Upper lobe of right lung (tissue), 1 donor: ENCODE measurements around the gene MFAP2. TPM values are rescaled to one million over a fixed set of nuclear protein-coding genes. Genes with fewer than 3 reads are reported as not detected.

Source experiments
- ATAC-seq: fragments of 200-7000 bp; cut with Tn5 transposase; one replicate; pipeline ENCODE4 v1.9.1; 2020; ENCODE audit warnings: mild to moderate bottlenecking, moderate library complexity
- DNase-seq: peaks from one replicate; pipeline ENCODE4 v3.0.0-alpha.2; 2020
- H3K27ac ChIP-seq: fragments of 200-600 bp; one replicate; pipeline ENCODE4 v1.8.0; 2022
- H3K27me3 ChIP-seq: fragments of 200-600 bp; one replicate; pipeline ENCODE4 v1.8.0; 2022; ENCODE audit warnings: mild to moderate bottlenecking
- H3K36me3 ChIP-seq: fragments of 200-600 bp; one replicate; pipeline ENCODE4 v1.8.0; 2022
- H3K4me1 ChIP-seq: fragments of 200-600 bp; one replicate; pipeline ENCODE4 v1.8.0; 2022
- H3K4me3 ChIP-seq: fragments of 200-600 bp; one replicate; pipeline ENCODE4 v1.8.0; 2022; ENCODE audit warnings: mild to moderate bottlenecking
- H3K9me3 ChIP-seq: fragments of 200-600 bp; one replicate; pipeline ENCODE4 v1.8.0; 2022
- CTCF ChIP-seq: fragments of 200-600 bp; IDR thresholded peaks from one replicate; pipeline ENCODE4 v1.8.0; 2022; ENCODE audit warnings: antibody characterized with exemption
- intact Hi-C: fragments of 100-400 bp; cut with DNase I; formaldehyde crosslinking; loops from one replicate; pipeline ENCODE4 v1.11.0; 2022
- total RNA-seq: library from RNA; stranded (reverse); fragmentation: NEBNext Ultra II Directional; extraction: Animal tissue kit (Norgen Biotek cat#: 25700); gene quantifications from one replicate; pipeline ENCODE4 v1.2.1, GENCODE V29; 2021
- donor health status: DM: no; HTN: yes; CAD: no; lungs with severe emphysema.

The MFAP2 gene
- total RNA-seq, 1 donor from 2014 or later = 14.8 TPM

DNA sequence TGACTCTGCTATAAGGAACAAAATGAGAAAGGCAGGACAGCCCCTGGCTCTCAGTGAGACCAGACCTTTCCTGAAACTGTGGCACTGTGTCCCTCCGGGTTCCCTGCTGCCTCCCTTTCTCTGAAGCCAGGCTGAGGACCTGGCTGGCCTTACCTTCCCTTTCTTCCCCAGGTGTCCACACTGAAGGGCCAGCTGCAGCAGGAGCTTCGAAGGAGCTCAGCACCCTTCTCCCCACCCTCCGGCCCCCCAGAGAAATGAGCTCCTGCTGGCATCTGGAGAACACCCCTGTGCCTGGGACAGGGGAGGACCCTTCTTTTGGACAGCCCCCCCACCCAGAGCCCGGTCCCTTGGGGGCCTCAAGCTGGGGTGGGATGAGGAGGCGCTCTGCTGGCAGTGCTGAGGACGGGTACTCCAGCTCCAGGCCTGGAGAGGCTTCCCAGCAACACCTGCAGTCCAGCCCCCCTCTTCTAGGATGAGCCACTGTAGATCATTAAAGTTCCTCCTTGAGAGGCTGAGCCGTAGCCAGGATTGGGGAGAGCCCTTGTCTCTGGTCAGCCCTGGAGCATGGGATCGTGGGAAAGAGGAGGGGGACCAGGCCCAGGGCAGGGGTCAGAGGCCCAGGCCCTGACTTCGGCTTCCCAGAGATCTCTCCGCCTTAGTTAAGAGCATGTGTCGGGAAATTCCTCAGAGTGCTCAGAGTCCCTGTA is 8.1 kb downstream of the MFAP2 start:
- TF ChIP-seq CTCF = no peak
- peaks cover 4% of the 10 kb centered on the region for H3K4me1 ChIP-seq
- H3K27ac ChIP-seq = no peak overlapping the region
- H3K36me3 ChIP-seq = peaks cover 5% of the 10 kb centered on the region
- no peaks in the 10 kb centered on the region for H3K27me3 ChIP-seq
- no peak for DNase-seq
- H3K9me3 ChIP-seq = no peaks in the 10 kb centered on the region
- H3K4me3 ChIP-seq = no peak overlapping the region
- ATAC-seq = no peak
- intact Hi-C loops = no loop called here

GRCh38 chr1:16971341-16972188 is 8.9 kb downstream of the MFAP2 start:
- TF ChIP-seq CTCF = no peak
- ATAC-seq (peak; percentile 44), DNase-seq (no peak)
- peaks cover 5% of the 10 kb centered on the region for H3K36me3 ChIP-seq
- no peak overlapping the region for H3K27ac ChIP-seq
- H3K4me3 ChIP-seq = no peak overlapping the region
- H3K4me1 ChIP-seq = peaks cover 11% of the 10 kb centered on the region
- intact Hi-C loops = no loop called here
- H3K27me3 ChIP-seq = no peaks in the 10 kb centered on the region
- H3K9me3 ChIP-seq = no peaks in the 10 kb centered on the region

DNA sequence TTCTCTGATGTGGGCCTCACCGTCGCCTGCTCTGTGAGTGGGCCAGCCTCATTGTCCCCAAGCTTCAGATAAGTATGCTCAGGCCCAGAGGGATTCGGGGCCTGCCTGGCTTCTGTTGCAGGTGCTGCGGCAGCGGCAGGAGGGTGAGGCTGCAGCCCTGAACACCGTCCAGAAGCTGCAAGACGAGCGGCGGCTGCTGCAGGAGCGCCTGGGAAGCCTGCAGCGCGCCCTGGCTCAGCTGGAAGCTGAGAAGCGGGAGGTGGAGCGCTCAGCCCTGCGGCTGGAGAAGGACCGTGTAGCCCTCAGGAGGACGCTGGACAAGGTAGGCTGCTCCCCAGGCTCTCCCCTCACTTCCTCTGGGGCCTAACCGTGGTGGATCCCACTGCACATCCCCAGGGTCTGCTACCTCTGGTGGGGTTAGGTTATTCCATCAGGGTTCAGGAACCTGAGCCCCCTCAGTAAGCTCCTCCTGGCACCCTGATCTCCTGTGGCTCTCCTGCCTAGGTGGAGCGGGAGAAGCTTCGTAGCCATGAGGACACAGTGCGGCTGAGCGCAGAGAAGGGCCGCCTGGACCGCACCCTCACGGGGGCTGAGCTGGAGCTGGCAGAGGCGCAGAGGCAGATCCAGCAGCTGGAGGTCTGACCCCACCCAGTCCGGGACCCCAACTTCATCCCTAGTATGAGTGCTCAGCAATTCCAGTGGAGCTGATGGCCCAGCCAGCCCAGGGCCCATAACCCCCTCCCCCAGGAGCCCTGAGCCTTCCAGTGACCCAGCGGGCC is 10.1 kb downstream of the MFAP2 start:
- Histone ChIP-seq H3K9me3 (no peaks in the 10 kb centered on the region), H3K27ac (no peak overlapping the region), H3K4me3 (no peak overlapping the region), H3K27me3 (no peaks in the 10 kb centered on the region), H3K4me1 (peaks cover 11% of the 10 kb centered on the region), H3K36me3 (peaks cover 12% of the 10 kb centered on the region)
- no peak for ATAC-seq
- TF ChIP-seq CTCF = no peak
- DNase-seq = no peak
- intact Hi-C loops = no loop called here

- no peak for DNase-seq
- H3K27me3 ChIP-seq = no peaks in the 10 kb centered on the region
- no peak for TF ChIP-seq CTCF
- H3K36me3 ChIP-seq = peaks cover 12% of the 10 kb centered on the region
- no peak overlapping the region for H3K4me3 ChIP-seq
- no peak for ATAC-seq
- intact Hi-C loops = no loop called here
- H3K27ac ChIP-seq = no peak overlapping the region
- H3K4me1 ChIP-seq = peaks cover 11% of the 10 kb centered on the region
- no peaks in the 10 kb centered on the region for H3K9me3 ChIP-seq
These were observed 10.8 kb downstream of the MFAP2 start for GRCh38 chr1:16969651-16970050.

DNA sequence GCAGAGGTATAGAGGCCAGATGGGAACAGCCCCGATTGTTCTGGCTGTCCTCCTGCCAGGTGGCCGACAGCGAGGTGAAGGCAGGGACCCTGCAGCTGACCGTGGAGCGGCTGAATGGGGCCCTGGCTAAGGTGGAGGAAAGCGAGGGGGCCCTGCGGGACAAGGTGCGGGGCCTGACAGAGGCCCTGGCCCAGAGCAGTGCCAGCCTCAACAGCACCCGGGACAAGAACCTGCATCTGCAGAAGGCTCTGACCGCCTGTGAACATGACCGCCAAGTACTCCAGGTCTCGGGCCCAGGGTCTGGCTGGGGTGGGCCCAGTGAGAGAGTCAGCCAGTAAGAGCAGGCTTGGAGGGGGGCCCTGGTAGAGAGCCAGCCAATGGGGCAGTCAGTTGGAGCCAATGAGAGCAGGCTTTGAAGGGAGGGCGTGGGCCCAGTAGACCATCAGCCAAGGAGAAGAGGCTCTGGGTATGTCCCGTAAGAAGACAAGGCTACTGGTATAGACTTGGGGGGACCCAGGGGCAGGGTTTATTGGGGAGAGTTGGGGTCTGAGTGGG is 11.3 kb downstream of the MFAP2 start:
- DNase-seq = no peak
- H3K9me3 ChIP-seq = no peaks in the 10 kb centered on the region
- TF ChIP-seq CTCF = no peak
- H3K4me3 ChIP-seq = no peak overlapping the region
- H3K4me1 ChIP-seq = peaks cover 11% of the 10 kb centered on the region
- no peak for ATAC-seq
- intact Hi-C loops = no loop called here
- H3K27ac ChIP-seq = no peak overlapping the region
- H3K36me3 ChIP-seq = peaks cover 12% of the 10 kb centered on the region
- no peaks in the 10 kb centered on the region for H3K27me3 ChIP-seq
